ENCODE results near the gene SMIM10. TPM values are rescaled to one million over a fixed set of nuclear protein-coding genes. Genes with fewer than 3 reads are reported as not detected.
"Not testable (repeated sequence)": the region's sequence is repeated elsewhere in the genome, so short reads cannot be mapped to it uniquely, and the experiment has no call there.

SMIM10 gene
- total RNA-seq, 2 experiments from 2014 or later = not detected

DNA sequence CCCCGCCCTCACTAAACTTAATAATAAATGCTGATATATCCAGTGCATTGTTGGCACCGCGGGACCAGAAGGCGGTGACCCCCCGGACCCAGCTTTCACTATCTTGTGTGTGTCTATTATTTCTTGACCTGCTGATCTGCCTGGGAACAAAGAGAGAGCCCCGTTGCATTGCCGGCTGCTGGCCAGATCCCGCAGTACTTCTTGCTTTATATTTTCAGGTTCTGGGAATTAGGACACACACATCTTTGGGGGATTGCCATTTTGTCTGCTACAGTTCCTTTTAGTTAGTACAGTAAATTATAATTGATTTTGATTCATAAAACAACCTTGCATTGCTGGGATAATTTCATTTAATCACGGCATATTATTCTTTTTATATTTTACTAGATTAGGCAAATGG lies 33.7 kb downstream of the SMIM10 start:
- H3K9me3 ChIP-seq (ENCODE audit: control insufficient read depth in 1 of 2, insufficient read depth in 1 of 2, low read length in 2 of 2) = peaks cover 0 to 5% of the 10 kb centered on the region in 2 experiments
- Mint-ChIP-seq H3K4me3 (no peak overlapping the region), H3K36me3 (ENCODE audit: low read depth) (no peaks in the 10 kb centered on the region), H3K4me1 (ENCODE audit: low read depth) (peaks cover 18% of the 10 kb centered on the region), H3K27ac (no peak overlapping the region), H3K9me3 (no peaks in the 10 kb centered on the region), H3K27me3 (peaks cover 54% of the 10 kb centered on the region)
- ChIA-PET CTCF (no interaction called here), POLR2A (no interaction called here)
- ATAC-seq (ENCODE audit: poor library complexity) = no peak
- no peak overlapping the region for H3K4me3 ChIP-seq (ENCODE audit: low read length)
- H3K36me3 ChIP-seq (ENCODE audit: insufficient read depth, low read length) = no peaks in the 10 kb centered on the region
- H3K27ac ChIP-seq (ENCODE audit: low read depth in 1 of 2, low read length in 2 of 2) = no peak overlapping the region
- intact Hi-C loops (cut with DNase I, micrococcal nuclease) = no loop called here
- DNase-seq = no peak
- TF ChIP-seq, protein P1, sequence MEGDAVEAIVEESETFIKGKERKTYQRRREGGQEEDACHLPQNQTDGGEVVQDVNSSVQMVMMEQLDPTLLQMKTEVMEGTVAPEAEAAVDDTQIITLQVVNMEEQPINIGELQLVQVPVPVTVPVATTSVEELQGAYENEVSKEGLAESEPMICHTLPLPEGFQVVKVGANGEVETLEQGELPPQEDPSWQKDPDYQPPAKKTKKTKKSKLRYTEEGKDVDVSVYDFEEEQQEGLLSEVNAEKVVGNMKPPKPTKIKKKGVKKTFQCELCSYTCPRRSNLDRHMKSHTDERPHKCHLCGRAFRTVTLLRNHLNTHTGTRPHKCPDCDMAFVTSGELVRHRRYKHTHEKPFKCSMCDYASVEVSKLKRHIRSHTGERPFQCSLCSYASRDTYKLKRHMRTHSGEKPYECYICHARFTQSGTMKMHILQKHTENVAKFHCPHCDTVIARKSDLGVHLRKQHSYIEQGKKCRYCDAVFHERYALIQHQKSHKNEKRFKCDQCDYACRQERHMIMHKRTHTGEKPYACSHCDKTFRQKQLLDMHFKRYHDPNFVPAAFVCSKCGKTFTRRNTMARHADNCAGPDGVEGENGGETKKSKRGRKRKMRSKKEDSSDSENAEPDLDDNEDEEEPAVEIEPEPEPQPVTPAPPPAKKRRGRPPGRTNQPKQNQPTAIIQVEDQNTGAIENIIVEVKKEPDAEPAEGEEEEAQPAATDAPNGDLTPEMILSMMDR (IDR thresholded peaks at IDR 0.05) = no peak
- peaks cover 2 to 6% of the 10 kb centered on the region in 2 experiments for H3K27me3 ChIP-seq (ENCODE audit: control insufficient read depth in 1 of 2, insufficient read depth in 2 of 2, low read length in 2 of 2)
- peaks cover 14% of the 10 kb centered on the region for H3K4me1 ChIP-seq (ENCODE audit: insufficient read depth, low read length)

DNA sequence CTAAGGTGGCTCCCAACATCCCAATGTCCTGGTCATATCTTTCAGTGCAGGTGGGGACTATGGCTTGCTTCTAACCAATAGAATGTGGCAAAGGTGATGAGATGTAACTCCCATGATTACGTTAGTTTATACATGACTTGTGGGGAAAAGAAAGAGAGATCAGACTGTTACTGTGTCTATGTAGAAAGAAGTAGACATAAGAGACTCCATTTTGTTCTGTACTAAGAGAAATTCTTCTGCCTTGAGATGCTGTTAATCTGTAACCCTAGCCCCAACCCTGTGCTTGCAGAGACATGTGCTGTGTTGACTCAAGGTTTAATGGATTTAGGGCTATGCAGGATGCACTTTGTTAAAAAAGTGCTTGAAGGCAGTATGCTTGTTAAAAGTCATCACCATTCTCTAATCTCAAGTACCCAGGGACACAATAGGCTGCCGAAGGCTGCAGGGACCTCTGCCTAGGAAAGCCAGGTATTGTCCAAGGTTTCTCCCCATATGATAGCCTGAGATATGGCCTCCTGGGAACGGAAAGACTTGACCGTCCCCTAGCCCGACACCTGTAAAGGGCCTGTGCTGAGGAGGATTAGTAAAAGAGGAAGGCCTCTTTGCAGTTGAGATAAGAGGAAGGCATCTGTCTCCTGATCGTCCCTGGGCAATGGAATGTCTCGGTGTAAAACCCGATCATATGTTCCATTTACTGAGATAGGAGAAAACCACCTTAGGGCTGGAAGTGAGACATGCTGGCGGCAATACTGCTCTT lies 39.6 kb downstream of the SMIM10 start:
- peaks cover 14% of the 10 kb centered on the region for H3K4me1 Mint-ChIP-seq (ENCODE audit: low read depth)
- POLR2A ChIA-PET; intact Hi-C loops (cut with DNase I, micrococcal nuclease); ATAC-seq (ENCODE audit: poor library complexity); H3K36me3 ChIP-seq (ENCODE audit: insufficient read depth, low read length); H3K27ac Mint-ChIP-seq; H3K4me3 ChIP-seq (ENCODE audit: low read length); H3K27ac ChIP-seq (ENCODE audit: low read depth in 1 of 2, low read length in 2 of 2); H3K27me3 ChIP-seq (ENCODE audit: control insufficient read depth in 1 of 2, insufficient read depth in 2 of 2, low read length in 2 of 2); CTCF ChIA-PET; DNase-seq; H3K9me3 ChIP-seq (ENCODE audit: control insufficient read depth in 1 of 2, insufficient read depth in 1 of 2, low read length in 2 of 2); H3K9me3 Mint-ChIP-seq; H3K36me3 Mint-ChIP-seq (ENCODE audit: low read depth): not testable (repeated sequence)
- H3K4me3 Mint-ChIP-seq = peak overlapping the region; percentile 34
- peaks cover 25% of the 10 kb centered on the region for H3K27me3 Mint-ChIP-seq
- peaks cover 11% of the 10 kb centered on the region for H3K4me1 ChIP-seq (ENCODE audit: insufficient read depth, low read length)

DNA sequence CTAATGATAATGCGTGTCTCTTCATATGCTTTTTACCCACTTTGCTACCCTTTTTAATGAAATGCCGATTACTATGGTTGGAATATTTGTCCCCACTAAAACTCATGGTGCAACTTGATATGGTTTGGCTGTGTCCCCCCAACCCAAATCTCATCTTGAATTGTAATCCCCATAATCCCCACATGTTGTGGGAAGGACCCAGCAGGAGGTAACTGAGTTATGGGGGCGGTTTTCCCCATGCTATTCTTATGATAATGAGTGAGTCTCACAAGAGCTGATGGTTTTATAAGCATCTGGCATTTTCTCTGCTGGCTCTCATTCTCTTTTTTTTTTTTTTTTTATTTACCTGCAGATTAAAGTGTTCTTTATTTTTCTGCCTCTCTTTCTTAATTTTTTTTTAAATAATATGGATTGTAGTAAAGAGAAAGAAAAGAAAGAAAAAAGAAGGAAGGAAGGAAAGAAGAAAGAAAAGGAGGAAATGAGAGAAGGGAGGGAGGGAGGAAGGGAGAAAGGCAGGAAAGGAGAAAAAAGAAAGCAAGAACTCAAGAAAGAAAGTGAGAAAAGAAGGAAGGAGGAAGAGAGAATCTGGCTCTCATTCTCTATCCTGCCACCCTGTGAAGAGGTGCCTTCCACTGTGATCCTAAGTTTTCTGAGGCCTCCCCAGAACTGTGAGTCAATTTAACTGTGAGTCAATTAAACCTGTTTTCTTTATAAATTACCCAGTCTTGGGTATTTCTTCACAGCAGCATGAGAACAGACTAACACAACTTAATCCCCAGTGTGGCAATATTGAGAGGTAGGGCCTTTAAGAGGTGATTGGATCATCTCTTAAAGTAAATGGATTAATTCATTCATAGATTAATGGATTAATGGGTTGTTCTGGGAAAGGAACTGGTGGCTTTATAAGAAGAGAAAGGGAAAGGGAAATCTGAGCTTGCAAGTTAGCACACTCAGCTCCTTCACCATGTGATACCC lies 50.6 kb downstream of the SMIM10 start:
- POLR2A ChIA-PET; H3K4me3 ChIP-seq (ENCODE audit: low read length); H3K27me3 Mint-ChIP-seq: not testable (repeated sequence)

More for the DNA sequence above, 50.6 kb downstream of the SMIM10 start:
- ATAC-seq (ENCODE audit: poor library complexity); H3K4me1 ChIP-seq (ENCODE audit: insufficient read depth, low read length); H3K9me3 ChIP-seq (ENCODE audit: control insufficient read depth in 1 of 2, insufficient read depth in 1 of 2, low read length in 2 of 2); H3K36me3 Mint-ChIP-seq (ENCODE audit: low read depth); intact Hi-C loops (cut with DNase I, micrococcal nuclease); H3K4me1 Mint-ChIP-seq (ENCODE audit: low read depth); H3K27ac ChIP-seq (ENCODE audit: low read depth in 1 of 2, low read length in 2 of 2); H3K9me3 Mint-ChIP-seq; H3K36me3 ChIP-seq (ENCODE audit: insufficient read depth, low read length); CTCF ChIA-PET; H3K27ac Mint-ChIP-seq; H3K27me3 ChIP-seq (ENCODE audit: control insufficient read depth in 1 of 2, insufficient read depth in 2 of 2, low read length in 2 of 2); DNase-seq; H3K4me3 Mint-ChIP-seq: not testable (repeated sequence)

Other genes starting within 250 kb of the SMIM10 start
- gene PABIR2, start 193.8 kb upstream of the SMIM10 start, total RNA-seq = 10 to 100 TPM; 28.6 to 30.2 TPM
- gene MOSPD1, start 75.7 kb upstream of the SMIM10 start, total RNA-seq = 1 to 10 TPM; 4.4 to 5.7 TPM
- under 1 TPM in 1 of 2 experiments, not detected in 1; 0.22 TPM for gene RTL8B, start 31.6 kb downstream of the SMIM10 start, total RNA-seq
- gene RTL8C, start 41.4 kb downstream of the SMIM10 start, total RNA-seq = 1 to 10 TPM; 6.5 to 8.5 TPM
- 10 to 100 TPM; 11.1 to 12.4 TPM for gene RTL8A, start 61.1 kb downstream of the SMIM10 start, total RNA-seq
- 1 to 10 TPM; 1.2 TPM for gene SMIM10L2B, start 107.7 kb downstream of the SMIM10 start, total RNA-seq
- gene ETDB, start 129.5 kb downstream of the SMIM10 start, total RNA-seq = not detected
- not detected for gene CT55, start 180.4 kb downstream of the SMIM10 start, total RNA-seq